ENCODE data around the gene BFSP2. TPM values are rescaled to one million over a fixed set of nuclear protein-coding genes. Genes with fewer than 3 reads are reported as not detected.
"Not testable (repeated sequence)": the region's sequence is repeated elsewhere in the genome, so short reads cannot be mapped to it uniquely, and the experiment has no call there.

The BFSP2 gene
- total RNA-seq, 1 experiment from 2014 or later = not detected

GRCh38 chr3:133521946-133522345 is 122.1 kb downstream of the BFSP2 start:
- Histone ChIP-seq H3K4me1 (no peaks in the 10 kb centered on the region), H3K4me3 (ENCODE audit: low read depth, low read length) (no peak overlapping the region), H3K36me3 (ENCODE audit: control insufficient read depth, insufficient read depth, low read length) (no peaks in the 10 kb centered on the region), H3K27me3 (replicated peaks; ENCODE audit: control insufficient read depth, insufficient read depth, low read length) (no peaks in the 10 kb centered on the region), H3K9me3 (no peaks in the 10 kb centered on the region)
- H3K36me3 Mint-ChIP-seq (ENCODE audit: insufficient read depth, unreplicated experiment) = no peaks in the 10 kb centered on the region
- no peaks in the 10 kb centered on the region for H3K9me3 Mint-ChIP-seq (ENCODE audit: unreplicated experiment)
- H3K4me1 Mint-ChIP-seq (ENCODE audit: low read depth, unreplicated experiment) = peaks cover 7% of the 10 kb centered on the region
- H3K27me3 Mint-ChIP-seq (ENCODE audit: insufficient read depth, unreplicated experiment) = no peaks in the 10 kb centered on the region
- no TSS peak for BruUV-seq (replicated peaks)
- no peak overlapping the region for H3K27ac Mint-ChIP-seq (ENCODE audit: unreplicated experiment)
- TF ChIP-seq CTCF (IDR thresholded peaks at IDR 0.05; ENCODE audit: insufficient read depth in 1 of 2, low read depth in 1 of 2, low read length in 1 of 2, severe bottlenecking in 1 of 2, unreplicated experiment in 1 of 2) = no peak
- ChIA-PET CTCF (no interaction called here), POLR2A (no interaction called here)
- no peak for DNase-seq
- intact Hi-C loops (cut with micrococcal nuclease; ENCODE audit: unreplicated experiment) = no loop called here
- H3K4me3 Mint-ChIP-seq (ENCODE audit: unreplicated experiment) = no peak overlapping the region

- H3K27ac Mint-ChIP-seq (ENCODE audit: unreplicated experiment); H3K9me3 ChIP-seq; H3K27me3 Mint-ChIP-seq (ENCODE audit: insufficient read depth, unreplicated experiment); DNase-seq; BruUV-seq (replicated peaks); intact Hi-C loops (cut with micrococcal nuclease; ENCODE audit: unreplicated experiment); CTCF ChIA-PET; POLR2A ChIA-PET; H3K4me1 ChIP-seq; H3K4me3 Mint-ChIP-seq (ENCODE audit: unreplicated experiment); H3K36me3 Mint-ChIP-seq (ENCODE audit: insufficient read depth, unreplicated experiment); H3K4me3 ChIP-seq (ENCODE audit: low read depth, low read length); H3K9me3 Mint-ChIP-seq (ENCODE audit: unreplicated experiment); H3K27me3 ChIP-seq (replicated peaks; ENCODE audit: control insufficient read depth, insufficient read depth, low read length); H3K36me3 ChIP-seq (ENCODE audit: control insufficient read depth, insufficient read depth, low read length): not testable (repeated sequence)
- peaks cover 13% of the 10 kb centered on the region for H3K4me1 Mint-ChIP-seq (ENCODE audit: low read depth, unreplicated experiment)
These were observed 123.9 kb downstream of the BFSP2 start for GRCh38 chr3:133523758-133524157.

Other genes starting within 250 kb of the BFSP2 start
- 260 and 284 TPM in 2 replicates for gene CDV3, start 173.6 kb downstream of the BFSP2 start, total RNA-seq (2022)

Data from Caco-2 (cell line).